Measurements from ENCODE around the gene ADPRHL1.

Gene ADPRHL1

GRCh38 chr13:113489171-113489548 lies 35.9 kb upstream of the ADPRHL1 start:
- Histone ChIP-seq H3K9me3 (ENCODE audit: control insufficient read depth, insufficient read depth, low read length) (no peaks in the 10 kb centered on the region), H3K36me3 (ENCODE audit: insufficient read depth, low read length) (no peaks in the 10 kb centered on the region), H3K4me1 (ENCODE audit: insufficient read depth, low read length) (peaks cover 20% of the 10 kb centered on the region), H3K9ac (ENCODE audit: low read depth, low read length) (peak overlapping the region; percentile 90; the same call in 1 of the 2 replicates)

GRCh38 chr13:113488283-113488682 lies 35.0 kb upstream of the ADPRHL1 start:
- Histone ChIP-seq H3K9me3 (ENCODE audit: control insufficient read depth, insufficient read depth, low read length) (no peaks in the 10 kb centered on the region), H3K9ac (ENCODE audit: low read depth, low read length) (no peak overlapping the region), H3K36me3 (ENCODE audit: insufficient read depth, low read length) (no peaks in the 10 kb centered on the region), H3K4me1 (ENCODE audit: insufficient read depth, low read length) (peaks cover 16% of the 10 kb centered on the region)

- no peaks in the 10 kb centered on the region for H3K9me3 ChIP-seq (ENCODE audit: control insufficient read depth, insufficient read depth, low read length)
- H3K36me3 ChIP-seq (ENCODE audit: insufficient read depth, low read length): no peaks in the 10 kb centered on the region
- H3K4me1 ChIP-seq (ENCODE audit: insufficient read depth, low read length): peaks cover 6% of the 10 kb centered on the region; the same call in 1 of the 2 replicates
- no peak overlapping the region for H3K9ac ChIP-seq (ENCODE audit: low read depth, low read length)
Observed at GRCh38 chr13:113486698-113487097, 33.4 kb upstream of the ADPRHL1 start.

- Histone ChIP-seq H3K9ac (ENCODE audit: low read depth, low read length) (no peak overlapping the region), H3K36me3 (ENCODE audit: insufficient read depth, low read length) (no peaks in the 10 kb centered on the region), H3K9me3 (ENCODE audit: control insufficient read depth, insufficient read depth, low read length) (no peaks in the 10 kb centered on the region), H3K4me1 (ENCODE audit: insufficient read depth, low read length) (peaks cover 6% of the 10 kb centered on the region; the same call in 1 of the 2 replicates)
Observed at GRCh38 chr13:113485545-113485944, 32.3 kb upstream of the ADPRHL1 start.

- 0 out of 2 replicates have a peak, but pooled peaks cover 9% of the 10 kb centered on the region for H3K36me3 ChIP-seq (ENCODE audit: insufficient read depth, low read length)
Observed at GRCh38 chr13:113483504-113484293, 30.4 kb upstream of the ADPRHL1 start.

GRCh38 chr13:113483081-113483480 lies 29.8 kb upstream of the ADPRHL1 start:
- Histone ChIP-seq H3K9me3 (ENCODE audit: control insufficient read depth, insufficient read depth, low read length) (no peaks in the 10 kb centered on the region), H3K36me3 (ENCODE audit: insufficient read depth, low read length) (0 out of 2 replicates have a peak, but pooled peaks cover 9% of the 10 kb centered on the region), H3K4me1 (ENCODE audit: insufficient read depth, low read length) (peaks cover 6% of the 10 kb centered on the region; the same call in 1 of the 2 replicates), H3K9ac (ENCODE audit: low read depth, low read length) (no peak overlapping the region)

More at GRCh38 chr13:113483504-113484293, 30.4 kb upstream of the ADPRHL1 start:
- H3K9me3 ChIP-seq (ENCODE audit: control insufficient read depth, insufficient read depth, low read length): no peaks in the 10 kb centered on the region
- no peak overlapping the region for H3K9ac ChIP-seq (ENCODE audit: low read depth, low read length)
- H3K4me1 ChIP-seq (ENCODE audit: insufficient read depth, low read length): peaks cover 6% of the 10 kb centered on the region; the same call in 1 of the 2 replicates

GRCh38 chr13:113479179-113479578 lies 25.9 kb upstream of the ADPRHL1 start:
- Histone ChIP-seq H3K4me1 (ENCODE audit: insufficient read depth, low read length) (peaks cover 5% of the 10 kb centered on the region; the same call in 1 of the 2 replicates), H3K9ac (ENCODE audit: low read depth, low read length) (no peak overlapping the region), H3K36me3 (ENCODE audit: insufficient read depth, low read length) (peaks cover 20% of the 10 kb centered on the region), H3K9me3 (ENCODE audit: control insufficient read depth, insufficient read depth, low read length) (no peaks in the 10 kb centered on the region)

- Histone ChIP-seq H3K9ac (ENCODE audit: low read depth, low read length) (no peak overlapping the region), H3K4me1 (ENCODE audit: insufficient read depth, low read length) (no peaks in the 10 kb centered on the region), H3K9me3 (ENCODE audit: control insufficient read depth, insufficient read depth, low read length) (no peaks in the 10 kb centered on the region), H3K36me3 (ENCODE audit: insufficient read depth, low read length) (peaks cover 23% of the 10 kb centered on the region)
Observed at GRCh38 chr13:113477724-113478123, 24.4 kb upstream of the ADPRHL1 start.

- Histone ChIP-seq H3K9me3 (ENCODE audit: control insufficient read depth, insufficient read depth, low read length) (no peaks in the 10 kb centered on the region), H3K36me3 (ENCODE audit: insufficient read depth, low read length) (peaks cover 23% of the 10 kb centered on the region), H3K4me1 (ENCODE audit: insufficient read depth, low read length) (no peaks in the 10 kb centered on the region), H3K9ac (ENCODE audit: low read depth, low read length) (no peak overlapping the region)
Observed at GRCh38 chr13:113476811-113477210, 23.5 kb upstream of the ADPRHL1 start.

- peaks cover 23% of the 10 kb centered on the region for H3K36me3 ChIP-seq (ENCODE audit: insufficient read depth, low read length)
- H3K4me1 ChIP-seq (ENCODE audit: insufficient read depth, low read length): no peaks in the 10 kb centered on the region
- no peaks in the 10 kb centered on the region for H3K9me3 ChIP-seq (ENCODE audit: control insufficient read depth, insufficient read depth, low read length)
- H3K9ac ChIP-seq (ENCODE audit: low read depth, low read length): no peak overlapping the region
Observed at GRCh38 chr13:113475911-113476310, 22.6 kb upstream of the ADPRHL1 start.

GRCh38 chr13:113475280-113475679 lies 22.0 kb upstream of the ADPRHL1 start:
- Histone ChIP-seq H3K4me1 (ENCODE audit: insufficient read depth, low read length) (no peaks in the 10 kb centered on the region), H3K9ac (ENCODE audit: low read depth, low read length) (no peak overlapping the region), H3K9me3 (ENCODE audit: control insufficient read depth, insufficient read depth, low read length) (no peaks in the 10 kb centered on the region), H3K36me3 (ENCODE audit: insufficient read depth, low read length) (peaks cover 23% of the 10 kb centered on the region)

- Histone ChIP-seq H3K36me3 (ENCODE audit: insufficient read depth, low read length) (peaks cover 22% of the 10 kb centered on the region), H3K9ac (ENCODE audit: low read depth, low read length) (no peak overlapping the region)
Observed at GRCh38 chr13:113474179-113474578, 20.9 kb upstream of the ADPRHL1 start.

GRCh38 chr13:113472355-113473025 lies 19.2 kb upstream of the ADPRHL1 start:
- Histone ChIP-seq H3K9me3 (ENCODE audit: control insufficient read depth, insufficient read depth, low read length) (no peaks in the 10 kb centered on the region), H3K9ac (ENCODE audit: low read depth, low read length) (no peak overlapping the region), H3K36me3 (ENCODE audit: insufficient read depth, low read length) (peaks cover 21% of the 10 kb centered on the region), H3K4me1 (ENCODE audit: insufficient read depth, low read length) (peaks cover 8% of the 10 kb centered on the region; the same call in 1 of the 2 replicates)

More at GRCh38 chr13:113474179-113474578, 20.9 kb upstream of the ADPRHL1 start:
- H3K4me1 ChIP-seq (ENCODE audit: insufficient read depth, low read length): peaks cover 1% of the 10 kb centered on the region; the same call in 1 of the 2 replicates
- H3K9me3 ChIP-seq (ENCODE audit: control insufficient read depth, insufficient read depth, low read length): no peaks in the 10 kb centered on the region

- Histone ChIP-seq H3K9ac (ENCODE audit: low read depth, low read length) (no peak overlapping the region), H3K9me3 (ENCODE audit: control insufficient read depth, insufficient read depth, low read length) (no peaks in the 10 kb centered on the region), H3K4me1 (ENCODE audit: insufficient read depth, low read length) (peaks cover 8% of the 10 kb centered on the region; the same call in 1 of the 2 replicates), H3K36me3 (ENCODE audit: insufficient read depth, low read length) (peaks cover 22% of the 10 kb centered on the region)
Observed at GRCh38 chr13:113471844-113472243, 18.6 kb upstream of the ADPRHL1 start.

Data from ES-I3 (cell line).